GM21529 (cell line): Measurements from ENCODE around the gene TAPBP.
"Not testable (repeated sequence)": the region's sequence is repeated elsewhere in the genome, so short reads cannot be mapped to it uniquely, and the experiment has no call there.

Source experiments
- ATAC-seq: cut with Tn5 transposase; IDR thresholded peaks from one replicate; pipeline ENCODE4 v1.9.1; 2021; ENCODE audit not compliant: unreplicated experiment

Gene TAPBP

GRCh38 chr6:33297956-33298772, 15.7 kb downstream of the TAPBP start:
- ATAC-seq = no peak

DNA sequence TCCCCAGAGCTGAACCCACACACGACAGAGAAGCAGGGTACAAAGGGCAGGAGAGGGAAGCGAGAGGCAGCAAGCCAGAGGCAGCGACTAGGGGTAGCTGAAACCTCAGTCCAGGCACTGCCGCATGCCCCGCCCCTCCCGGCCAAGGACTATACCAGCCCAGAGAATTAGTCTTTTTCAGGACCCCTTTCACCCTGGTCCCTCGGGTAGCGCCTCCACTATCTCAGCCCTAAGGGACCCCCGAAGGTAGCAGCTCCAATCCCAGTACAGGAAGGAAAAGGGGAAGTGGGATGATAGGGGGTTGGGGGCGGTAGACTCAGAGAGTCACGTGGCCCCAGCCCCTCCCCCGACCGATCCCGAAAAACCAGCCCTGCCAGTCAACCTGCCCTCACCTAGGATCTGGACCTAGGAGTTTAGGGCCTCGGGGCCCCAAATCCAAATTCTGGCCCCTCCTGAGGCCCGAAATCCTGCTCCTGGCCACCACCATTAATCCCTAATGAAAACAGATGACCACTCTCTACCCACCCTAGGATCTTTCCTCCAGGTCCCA, 16.4 kb downstream of the TAPBP start:
- ATAC-seq = no peak

GRCh38 chr6:33296797-33297405, 17.0 kb downstream of the TAPBP start:
- no peak for ATAC-seq

DNA sequence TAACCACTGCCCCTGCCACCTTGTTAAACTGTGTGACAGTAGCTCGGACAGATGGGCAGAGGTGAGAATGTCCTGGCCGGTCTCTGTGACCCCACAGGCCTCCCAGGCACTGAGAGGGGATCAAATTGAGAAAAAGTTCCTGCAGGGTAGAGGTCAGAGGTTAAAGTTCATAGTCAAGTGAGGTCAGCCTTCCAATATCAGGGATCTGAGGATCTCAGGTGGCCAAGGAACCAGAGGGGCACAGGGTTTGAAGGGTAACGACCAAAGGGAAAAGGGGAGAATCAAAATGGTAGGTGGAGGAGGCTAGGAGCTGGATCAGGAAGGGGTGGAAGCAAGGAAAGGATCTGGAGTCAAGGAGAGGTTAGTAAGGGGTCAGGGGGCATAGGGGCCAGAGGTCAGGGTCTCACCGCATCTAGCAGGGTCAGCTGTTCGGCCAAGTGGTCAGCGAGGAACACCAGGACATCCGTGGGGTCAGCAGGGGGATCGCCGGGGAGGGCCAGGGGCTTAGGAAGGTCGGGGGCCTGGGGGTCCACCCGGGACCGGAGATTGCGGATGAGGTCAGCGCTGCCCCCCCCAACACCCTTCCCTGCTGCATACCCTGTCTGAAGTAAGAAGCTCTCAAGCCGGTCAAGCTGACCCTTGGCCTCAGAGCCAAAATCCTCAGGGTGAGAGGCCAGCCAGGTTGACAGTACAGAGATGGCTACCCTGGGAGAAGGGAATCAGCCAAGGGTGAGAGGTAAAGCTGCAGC, 18.1 kb downstream of the TAPBP start:
- no peak for ATAC-seq

- no peak for ATAC-seq
Observed at GRCh38 chr6:33294086-33294823, 19.6 kb downstream of the TAPBP start.

GRCh38 chr6:33292996-33293682, 20.7 kb downstream of the TAPBP start:
- no peak for ATAC-seq

DNA sequence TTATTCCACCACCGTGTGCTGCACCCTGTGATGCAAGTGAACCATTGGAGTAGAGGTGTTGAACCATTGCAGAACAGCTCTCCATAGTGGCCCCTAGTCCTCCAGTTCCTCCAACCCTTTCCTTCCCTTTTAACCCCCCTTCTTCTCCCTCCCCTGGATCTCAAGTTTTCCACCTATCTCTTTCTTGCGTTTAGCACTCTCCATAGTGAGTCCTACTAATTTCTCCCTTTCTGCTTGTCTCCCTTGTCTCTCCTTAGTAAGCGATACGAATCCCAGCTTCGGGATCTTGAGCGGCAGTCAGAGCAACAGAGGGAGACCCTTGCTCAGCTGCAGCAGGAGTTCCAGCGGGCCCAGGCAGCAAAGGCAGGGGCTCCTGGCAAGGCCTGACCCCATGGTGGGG, 23.4 kb downstream of the TAPBP start:
- no peak for ATAC-seq

DNA sequence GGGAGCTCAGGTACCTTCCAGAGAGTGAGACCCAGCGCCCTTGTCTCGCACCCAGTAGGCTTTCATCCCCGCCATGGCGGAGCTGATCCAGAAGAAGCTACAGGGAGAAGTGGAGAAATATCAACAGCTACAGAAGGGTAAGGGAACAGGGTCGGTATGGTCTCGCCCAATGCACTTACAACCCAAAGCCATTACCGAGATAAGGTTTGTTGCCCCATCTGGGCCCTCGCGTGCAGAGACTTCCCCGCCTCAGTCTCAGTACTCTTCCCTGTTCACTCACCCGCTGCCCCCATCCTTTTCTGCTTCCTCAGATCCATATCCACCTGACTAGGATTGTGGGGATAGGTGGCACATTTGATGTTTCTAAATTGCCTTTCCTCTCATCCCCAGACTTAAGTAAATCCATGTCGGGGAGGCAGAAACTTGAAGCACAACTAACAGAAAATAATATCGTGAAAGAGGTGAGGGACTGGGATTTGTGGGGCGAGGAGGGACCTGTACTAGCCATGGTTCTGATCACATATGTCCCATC, 24.0 kb downstream of the TAPBP start:
- ATAC-seq = peak; percentile 11

DNA sequence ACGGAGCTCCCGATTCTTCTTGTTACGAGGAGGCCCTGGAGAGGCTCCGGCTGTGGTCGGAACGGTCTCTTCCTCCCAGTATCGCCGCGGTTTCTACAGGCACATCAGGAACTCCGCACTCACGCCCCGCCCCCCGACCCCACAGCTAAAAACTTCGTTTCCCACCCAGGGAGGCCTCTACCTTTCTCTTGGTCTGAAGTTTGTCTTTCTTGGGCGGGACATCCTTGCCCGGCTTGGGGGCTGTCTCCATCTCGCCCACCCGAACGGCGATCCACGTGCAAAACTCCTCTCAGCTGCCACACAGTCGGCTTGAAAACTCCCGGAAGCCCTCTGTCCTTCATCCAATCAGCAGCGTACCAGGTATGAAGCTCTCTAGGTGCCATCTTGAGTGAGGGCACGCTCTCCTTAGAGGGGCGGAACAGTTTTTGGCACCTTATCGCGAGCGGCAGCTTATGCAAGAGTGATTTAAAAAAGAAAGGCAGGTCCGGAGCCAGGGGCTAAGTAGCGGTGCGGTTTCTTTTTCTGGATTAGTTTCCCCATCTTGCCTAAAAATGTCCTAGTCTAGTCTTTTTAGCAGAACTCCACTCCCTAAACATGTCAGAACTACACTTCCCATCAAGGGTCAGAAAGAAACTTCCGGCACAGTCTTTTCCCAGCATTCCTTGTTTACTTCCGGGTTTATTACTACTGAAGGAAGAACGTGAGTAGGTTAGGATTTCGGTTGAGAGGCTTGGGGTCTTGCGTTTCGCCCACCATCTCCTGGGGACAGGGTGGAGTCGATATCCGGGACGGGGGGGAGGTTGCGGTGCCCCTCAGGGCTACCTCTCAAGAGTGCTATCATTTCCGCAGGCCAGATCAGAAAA, 24.7 kb downstream of the TAPBP start, which contains the start of the genes PFDN6 and WDR46:
Gene PFDN6, plus strand, starts transcription at position 681 of the 863 bp plus-strand sequence. CDS start 256 bp downstream, outside the sequence.
Gene WDR46, minus strand, starts transcription at position 319 of the 863 bp plus-strand sequence. Its CDS starts 69 bp downstream, at position 250.
- peak; percentile 84 for ATAC-seq

DNA sequence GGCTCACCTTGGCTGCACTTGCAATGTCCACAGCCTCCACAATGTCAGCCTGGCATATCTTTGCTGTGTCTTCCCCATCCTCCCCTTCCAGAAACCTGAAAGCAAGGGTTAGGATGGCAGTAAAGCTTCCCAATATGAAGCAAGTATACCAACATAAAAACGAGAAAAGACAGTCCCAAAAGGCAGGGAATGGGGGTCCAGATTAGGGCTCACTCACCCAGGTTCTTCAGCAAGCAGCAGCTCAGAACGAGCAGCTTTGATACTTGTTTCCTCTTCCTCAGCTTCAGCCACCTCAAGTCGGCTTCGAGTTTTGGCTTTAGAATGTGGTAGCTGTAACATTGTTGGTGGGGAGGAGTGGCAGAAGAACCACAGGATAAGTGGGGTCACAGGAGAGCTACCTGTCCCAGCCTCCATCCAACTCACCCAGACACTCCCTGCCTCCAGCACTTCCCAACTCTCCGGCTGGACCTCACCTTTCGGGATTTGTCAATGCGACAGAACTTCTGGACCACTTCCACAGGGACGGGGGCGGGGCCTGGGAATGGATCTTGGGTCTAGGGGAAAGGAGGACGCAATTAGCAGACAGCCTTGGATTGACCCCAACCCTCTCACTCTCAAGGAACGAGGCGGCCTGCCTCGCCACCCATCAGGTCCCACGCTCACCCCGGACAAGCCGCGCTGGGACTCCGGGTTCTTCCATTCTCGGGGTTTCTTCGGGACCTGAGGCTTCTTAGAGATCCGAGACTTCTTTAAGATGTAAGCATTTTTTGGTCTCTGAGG, 25.5 kb downstream of the TAPBP start:
- ATAC-seq = no peak

GRCh38 chr6:33286946-33287914, 26.6 kb downstream of the TAPBP start:
- no peak for ATAC-seq

DNA sequence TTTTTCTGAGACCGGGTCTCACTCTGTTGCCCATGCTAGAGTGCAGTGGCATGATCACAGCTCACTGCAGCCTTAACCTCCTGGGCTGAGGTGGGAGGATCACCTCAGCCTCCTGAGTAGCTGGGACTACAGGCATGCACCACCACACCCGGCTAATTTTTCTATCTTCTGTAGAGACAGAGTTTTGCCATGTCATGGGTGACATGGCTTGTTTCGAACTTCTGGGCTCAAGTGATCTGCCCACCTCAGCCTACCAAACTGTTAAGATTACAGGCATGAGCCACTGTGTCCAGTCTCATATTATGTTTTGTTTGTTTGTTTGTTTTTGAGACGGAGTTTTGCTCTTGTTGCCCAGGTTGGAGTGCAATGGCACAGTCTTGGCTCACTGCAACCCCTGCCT, 28.7 kb downstream of the TAPBP start:
- not testable (repeated sequence) for ATAC-seq

- ATAC-seq = no peak
Observed at GRCh38 chr6:33280539-33280938, 33.3 kb downstream of the TAPBP start.

GRCh38 chr6:33279971-33280511, 33.8 kb downstream of the TAPBP start:
- no peak for ATAC-seq

DNA sequence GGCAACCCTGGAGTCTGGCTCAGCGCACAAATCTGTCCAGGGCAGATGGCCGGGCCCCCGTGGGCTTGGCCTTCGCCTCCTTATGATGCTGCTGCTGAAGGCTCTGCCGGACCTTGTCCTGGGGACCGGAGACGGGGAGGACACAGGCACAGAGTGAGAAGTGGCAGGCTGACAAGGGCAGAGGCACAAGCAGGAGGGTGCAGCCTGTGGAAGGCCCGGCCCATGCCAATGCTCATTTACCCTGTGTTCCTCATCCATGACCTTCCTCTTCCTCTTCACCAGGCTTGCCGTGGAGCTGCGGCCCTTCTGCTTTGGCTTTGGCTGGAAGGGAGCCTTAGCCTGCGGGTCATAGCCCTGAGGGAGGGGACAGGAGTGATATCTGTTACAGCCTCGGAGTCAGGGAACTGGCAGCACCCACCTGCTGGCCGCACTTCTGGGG, 34.6 kb downstream of the TAPBP start:
- ATAC-seq = no peak

DNA sequence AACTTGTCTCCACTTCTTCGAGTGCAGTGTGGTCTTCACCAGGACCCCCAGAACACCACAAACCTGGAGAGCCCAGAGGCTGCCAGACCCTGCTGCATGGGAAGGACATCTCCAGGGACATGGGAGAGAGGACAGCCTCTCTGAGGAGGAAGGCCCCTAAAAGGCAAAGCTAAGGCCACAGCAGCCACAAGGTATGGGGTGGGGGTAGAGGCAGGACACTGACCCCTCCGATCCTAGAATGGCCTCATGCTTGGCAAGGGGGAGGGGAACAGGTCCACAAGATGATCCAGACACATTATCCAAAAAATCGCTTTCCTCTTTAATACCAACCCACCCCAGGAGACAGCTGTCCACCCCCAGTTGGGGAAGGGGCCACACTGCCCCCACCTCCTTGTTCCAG, 35.1 kb downstream of the TAPBP start:
- ATAC-seq = no peak

- ATAC-seq = no peak
Observed at GRCh38 chr6:33278392-33278741, 35.5 kb downstream of the TAPBP start.
